AG09319 (cell line): ENCODE results near the gene DIRAS1.

Source experiments
- DNase-seq: peaks from one replicate; pipeline ENCODE4 v3.0.0-alpha.2; 2010; ENCODE audit warnings: low read depth; ENCODE audit errors: extremely low read depth
- TF ChIP-seq, protein P1 (sequence below): IDR thresholded peaks from 2 replicates; pipeline ENCODE4 v1.5.1; 2011; ENCODE audit warnings: low read depth, mild to moderate bottlenecking, inconsistent platforms, low read length, moderate library complexity

The DIRAS1 gene

DNA sequence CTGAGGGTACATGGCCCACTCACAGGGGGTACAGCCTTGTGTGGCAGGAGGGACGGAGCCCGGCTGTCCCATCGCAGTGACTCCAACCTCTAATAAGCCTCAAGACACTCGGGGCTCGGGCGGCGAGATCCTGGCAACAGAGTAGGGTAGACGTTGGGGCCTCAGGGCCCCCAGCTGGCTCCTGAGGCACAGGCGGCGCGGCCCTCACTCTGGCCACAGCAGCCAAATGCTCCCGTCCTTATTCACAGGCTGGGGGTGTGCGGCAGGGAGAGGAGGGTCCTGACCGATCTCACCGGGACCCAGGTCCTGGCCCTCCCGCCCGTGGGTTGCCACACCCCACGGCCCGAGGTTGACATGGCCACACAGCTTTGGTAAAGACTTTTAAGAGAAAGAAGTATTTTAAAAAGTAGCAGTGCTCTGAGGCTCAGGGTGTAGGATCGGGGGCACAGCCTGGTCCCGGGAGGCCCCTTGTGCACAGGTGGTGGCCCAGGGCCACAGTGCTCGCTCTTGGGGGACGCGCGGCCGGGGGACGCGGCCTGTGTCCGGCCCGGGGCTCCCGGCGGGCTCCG, 11.1 kb upstream of the DIRAS1 start:
- TF ChIP-seq, protein P1, sequence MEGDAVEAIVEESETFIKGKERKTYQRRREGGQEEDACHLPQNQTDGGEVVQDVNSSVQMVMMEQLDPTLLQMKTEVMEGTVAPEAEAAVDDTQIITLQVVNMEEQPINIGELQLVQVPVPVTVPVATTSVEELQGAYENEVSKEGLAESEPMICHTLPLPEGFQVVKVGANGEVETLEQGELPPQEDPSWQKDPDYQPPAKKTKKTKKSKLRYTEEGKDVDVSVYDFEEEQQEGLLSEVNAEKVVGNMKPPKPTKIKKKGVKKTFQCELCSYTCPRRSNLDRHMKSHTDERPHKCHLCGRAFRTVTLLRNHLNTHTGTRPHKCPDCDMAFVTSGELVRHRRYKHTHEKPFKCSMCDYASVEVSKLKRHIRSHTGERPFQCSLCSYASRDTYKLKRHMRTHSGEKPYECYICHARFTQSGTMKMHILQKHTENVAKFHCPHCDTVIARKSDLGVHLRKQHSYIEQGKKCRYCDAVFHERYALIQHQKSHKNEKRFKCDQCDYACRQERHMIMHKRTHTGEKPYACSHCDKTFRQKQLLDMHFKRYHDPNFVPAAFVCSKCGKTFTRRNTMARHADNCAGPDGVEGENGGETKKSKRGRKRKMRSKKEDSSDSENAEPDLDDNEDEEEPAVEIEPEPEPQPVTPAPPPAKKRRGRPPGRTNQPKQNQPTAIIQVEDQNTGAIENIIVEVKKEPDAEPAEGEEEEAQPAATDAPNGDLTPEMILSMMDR = no peak
- no peak for DNase-seq

GRCh38 chr19:2731181-2731995, 10.2 kb upstream of the DIRAS1 start:
- no peak for DNase-seq

GRCh38 chr19:2729943-2730818, 9.0 kb upstream of the DIRAS1 start:
- TF ChIP-seq, protein P1 = no peak
- DNase-seq = no peak

More at GRCh38 chr19:2731181-2731995, 10.2 kb upstream of the DIRAS1 start:
- TF ChIP-seq, protein P1 = no peak

DNA sequence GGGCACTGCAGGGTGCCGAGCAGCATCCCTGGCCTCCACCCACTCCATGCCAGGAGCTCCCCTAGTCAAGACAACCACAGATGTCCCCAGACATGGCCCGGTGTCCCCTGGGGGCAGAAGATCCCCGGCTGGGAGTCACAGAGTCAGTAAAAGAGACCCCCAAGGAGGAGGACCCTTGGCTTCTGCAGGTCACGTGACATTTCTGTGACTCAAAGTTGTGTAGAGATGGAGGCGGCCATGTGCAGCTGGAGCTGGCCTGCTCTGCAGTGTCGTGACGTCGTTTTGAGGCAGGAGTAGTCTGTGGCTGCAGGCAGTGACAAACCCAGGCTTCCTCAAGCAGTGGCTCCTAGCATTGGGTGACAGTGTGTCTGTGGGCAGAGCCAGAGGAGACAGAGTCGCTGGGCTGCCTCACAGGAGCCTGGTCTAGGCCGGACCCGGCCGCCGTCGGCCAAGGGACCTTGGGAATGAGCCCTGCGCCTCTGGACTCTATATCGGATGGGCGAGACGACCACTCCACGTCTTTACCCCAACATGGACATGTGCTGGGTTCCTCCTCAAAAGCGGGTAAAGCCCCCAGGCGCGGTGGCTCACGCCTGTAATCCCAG, 7.7 kb upstream of the DIRAS1 start:
- DNase-seq = no peak
- TF ChIP-seq, protein P1 = no peak

- TF ChIP-seq, protein P1 = no peak
- DNase-seq = no peak
These were observed 6.4 kb upstream of the DIRAS1 start for GRCh38 chr19:2727640-2727944.

DNA sequence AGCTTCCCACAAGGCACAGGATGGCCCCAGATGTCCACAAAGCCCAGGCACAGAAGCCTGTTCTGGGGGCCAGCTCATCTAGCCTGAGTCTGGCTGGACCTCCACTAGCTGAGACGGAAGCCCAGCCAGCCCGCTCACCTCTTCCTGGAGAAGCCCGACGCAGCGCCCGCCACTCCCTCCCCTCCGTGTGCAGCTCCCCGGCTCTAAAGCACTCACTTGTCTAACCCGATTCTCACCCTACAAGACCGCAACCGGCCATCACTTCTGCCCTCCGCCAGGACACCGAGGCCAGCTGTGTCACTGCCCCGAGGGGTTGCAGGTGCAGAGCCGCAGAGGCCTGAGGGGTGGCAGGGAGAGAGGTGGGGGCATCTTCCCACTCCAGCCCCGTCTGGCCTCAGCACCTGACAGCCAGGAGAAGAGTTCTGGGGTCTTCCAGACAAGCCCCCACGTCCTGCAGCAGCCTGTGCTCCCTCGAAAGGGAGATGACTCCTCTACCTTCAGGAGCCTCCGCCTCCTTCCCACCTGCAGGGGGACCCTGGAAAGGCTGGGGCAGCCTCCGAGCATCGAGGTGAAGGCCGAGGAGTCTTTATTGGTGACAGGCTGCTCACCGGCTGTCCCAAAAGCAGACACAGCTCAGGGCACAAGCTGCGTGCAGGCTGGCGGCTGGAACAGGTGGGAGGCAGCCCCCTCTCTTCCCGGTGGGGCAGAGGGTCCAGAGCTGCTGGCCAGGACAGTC, 5.9 kb upstream of the DIRAS1 start:
- DNase-seq = no peak
- TF ChIP-seq, protein P1 = no peak
